ENCODE data around the gene TBC1D17.

The TBC1D17 gene

GRCh38 chr19:49862391-49863253, 14.9 kb upstream of the TBC1D17 start:
- no peak for DNase-seq

DNA sequence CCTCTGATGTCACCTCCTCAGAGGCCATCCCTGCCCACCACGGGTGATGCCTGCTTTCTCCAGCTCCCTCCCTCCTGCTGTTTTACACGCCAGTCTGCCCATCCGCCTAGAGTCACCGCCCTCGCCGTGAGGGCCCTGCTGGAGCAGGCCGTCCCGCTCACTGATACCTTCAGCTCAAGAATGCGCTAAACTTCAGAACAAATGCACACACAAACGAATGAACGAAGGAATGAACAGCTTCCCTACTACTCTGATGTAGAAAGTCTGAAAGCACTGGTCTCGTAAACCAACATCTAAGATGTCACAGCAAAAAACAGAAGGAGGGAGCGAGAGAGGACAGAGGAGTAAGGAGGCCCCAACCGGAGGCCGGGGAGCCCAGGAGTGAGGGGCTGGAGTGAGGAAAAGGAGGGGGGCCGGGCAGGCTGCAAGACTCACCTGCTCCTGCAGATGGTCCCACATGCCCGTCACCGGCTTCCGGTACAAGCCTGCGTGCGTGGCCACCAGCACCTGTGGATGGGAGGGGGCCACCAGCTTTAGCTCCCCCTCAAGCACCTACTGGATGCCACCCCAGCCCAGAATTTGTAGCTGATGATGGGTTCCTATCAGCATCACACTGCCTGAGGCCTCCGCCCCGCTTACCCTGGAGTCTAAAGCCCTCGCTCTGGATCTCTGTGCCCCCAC, 14.1 kb upstream of the TBC1D17 start:
- no peak for DNase-seq

DNA sequence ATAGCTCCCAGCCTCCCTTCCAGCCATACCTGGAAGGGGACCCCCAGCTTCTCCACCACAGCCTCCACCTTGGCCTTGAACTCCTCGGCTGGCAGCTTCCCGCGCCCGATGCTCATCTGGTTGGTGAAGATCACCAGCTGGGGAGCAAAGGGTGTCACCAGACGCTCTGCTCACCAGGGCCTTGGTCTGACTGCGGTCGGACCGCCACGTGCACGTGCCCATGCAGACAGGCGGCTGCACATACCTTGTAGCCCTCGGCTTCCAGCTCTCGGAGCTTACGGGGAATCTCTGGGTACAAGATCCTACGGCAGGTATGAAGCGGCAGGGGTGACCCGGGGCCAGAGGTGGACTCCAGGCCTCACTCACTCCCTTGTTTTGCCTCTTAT, 13.6 kb upstream of the TBC1D17 start:
- no peak for DNase-seq

DNA sequence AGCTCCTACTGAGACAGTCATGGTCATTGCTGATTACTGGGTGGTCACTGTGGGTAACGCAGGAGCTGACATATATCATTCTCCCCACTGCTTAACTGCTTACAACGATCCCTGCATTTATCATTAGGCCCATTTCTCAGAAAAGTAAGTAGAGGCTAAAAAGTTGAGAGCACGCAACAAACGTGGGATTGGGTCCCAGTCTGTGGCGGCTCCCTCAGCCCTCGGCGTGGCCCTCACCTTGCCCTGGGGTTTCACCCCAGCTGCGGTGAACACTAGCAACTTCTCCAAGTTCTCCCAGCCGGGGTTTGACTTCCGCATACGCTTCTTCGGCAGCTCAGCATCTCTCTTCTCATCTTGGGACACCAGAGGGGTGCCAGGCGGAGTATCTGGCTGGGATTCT, 12.6 kb upstream of the TBC1D17 start:
- no peak for DNase-seq

DNA sequence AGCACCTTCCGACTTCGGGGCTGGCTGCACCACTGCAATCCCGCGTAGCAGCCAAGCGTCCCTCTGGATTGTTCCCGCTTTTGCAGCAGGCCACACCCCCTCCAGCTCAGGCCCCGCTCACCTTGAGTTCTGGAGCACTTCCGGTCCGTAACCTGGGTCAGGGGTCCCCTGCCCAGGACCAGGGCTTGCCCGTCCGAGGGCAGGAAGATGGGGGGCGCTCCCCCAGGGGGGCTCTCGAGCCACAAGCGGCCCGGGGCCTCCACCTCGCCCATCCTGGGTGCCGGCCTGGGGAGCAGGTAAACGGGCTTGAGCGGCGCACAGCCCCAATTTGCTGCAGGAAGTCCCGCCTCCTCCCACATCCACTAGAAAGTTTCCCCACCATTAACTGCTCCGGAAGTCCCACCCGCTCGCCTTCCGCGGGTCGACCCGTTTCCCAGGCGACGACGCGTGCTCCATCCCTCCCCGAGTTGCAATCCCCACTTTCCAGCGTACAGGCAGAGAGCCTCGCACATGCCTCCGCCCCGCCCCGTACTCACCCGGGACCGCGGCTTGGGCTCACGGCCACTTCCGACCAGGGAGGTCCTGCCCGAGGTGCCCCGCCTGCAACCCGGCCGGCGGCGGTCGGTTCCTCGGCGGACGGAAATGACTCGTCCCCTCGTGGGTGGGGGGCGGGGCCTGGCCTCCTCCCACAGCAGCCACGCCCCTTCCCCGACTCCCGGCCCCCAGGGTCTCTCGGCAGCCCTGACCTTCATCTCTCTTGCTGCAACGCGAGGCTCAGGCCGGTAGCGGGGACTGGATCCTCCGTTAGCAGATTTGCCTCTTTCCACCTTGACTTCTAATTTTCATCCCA, 10.3 kb upstream of the TBC1D17 start, which contains the start of gene PNKP:
Gene PNKP (minus strand): TSS at position 644 of the 850 bp plus-strand sequence. CDS start 372 bp downstream, at position 272.
- DNase-seq = peak; percentile 84

- no peak for DNase-seq
Observed at GRCh38 chr19:49869009-49869483, 8.5 kb upstream of the TBC1D17 start.

DNA sequence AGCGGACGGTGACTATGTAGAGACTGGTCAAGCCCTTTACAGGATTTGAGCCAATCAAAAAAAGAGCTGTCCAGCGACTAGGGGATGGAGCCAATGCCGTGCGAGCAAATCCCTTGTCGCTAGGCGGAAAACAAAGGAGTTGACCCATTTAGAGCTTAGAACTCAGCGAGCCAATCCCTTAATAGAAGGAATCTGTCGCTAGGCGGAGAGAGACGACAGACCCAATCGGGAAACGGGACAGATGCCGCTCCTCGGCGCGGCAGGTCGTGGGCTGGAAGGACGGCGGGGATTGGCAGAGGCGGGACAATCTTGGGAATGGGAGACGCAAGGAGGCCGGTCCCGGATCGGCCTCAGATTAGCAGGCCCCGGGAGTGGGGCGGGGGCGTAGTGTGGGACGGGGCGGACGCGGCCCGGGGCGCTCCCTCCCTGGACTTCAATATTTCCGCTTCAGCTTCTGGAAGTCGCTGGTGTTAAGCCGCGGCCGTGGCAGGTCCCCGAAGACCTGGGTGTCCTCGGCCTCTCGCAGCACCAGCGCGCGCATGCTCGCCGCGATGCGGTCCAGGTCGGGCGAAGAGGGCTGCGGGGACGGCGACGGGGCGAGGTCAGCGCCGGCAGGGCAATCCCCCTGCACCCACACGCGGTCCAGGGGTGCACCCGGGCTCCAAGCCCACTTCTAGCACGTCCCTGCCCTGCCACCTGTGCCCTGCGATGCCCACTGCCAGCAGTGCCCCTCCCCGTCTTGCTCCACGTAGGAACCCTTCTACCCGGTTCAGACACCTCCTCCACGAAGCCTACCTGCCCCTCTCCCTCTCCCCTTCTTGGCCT, 7.8 kb upstream of the TBC1D17 start:
- DNase-seq = peak; percentile 87

- DNase-seq = no peak
Observed at GRCh38 chr19:49870309-49870901, 7.1 kb upstream of the TBC1D17 start.

DNA sequence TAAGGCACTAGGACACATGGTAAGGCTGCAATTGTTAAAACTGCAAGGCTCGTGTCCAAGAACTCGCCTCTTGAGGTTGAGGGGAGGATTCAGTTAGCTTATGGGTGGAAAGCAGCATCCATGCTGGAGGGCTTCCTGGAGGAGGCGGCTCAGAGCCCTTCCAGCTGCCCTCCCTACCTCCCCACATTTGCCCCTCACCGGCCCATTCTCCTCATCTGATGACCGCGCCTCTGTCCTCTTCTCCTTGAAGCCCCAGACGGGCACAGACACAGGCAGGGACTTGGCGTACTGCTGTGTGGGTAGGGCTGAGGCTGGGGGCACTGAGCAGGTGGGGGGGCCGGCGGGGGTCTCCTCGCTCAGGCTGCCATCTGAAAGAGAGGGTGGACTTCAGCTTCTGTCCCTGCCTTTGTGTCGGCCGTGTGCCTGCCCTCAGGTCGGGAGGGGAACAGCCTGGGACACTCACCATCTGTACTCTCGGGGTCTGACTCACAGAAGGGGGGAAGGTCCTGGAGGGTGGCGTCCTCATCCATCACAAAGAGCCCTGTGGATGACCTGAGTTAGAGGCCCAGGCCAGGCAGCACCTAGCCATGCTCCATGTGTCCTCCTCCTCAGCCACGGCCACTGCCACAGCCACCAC, 6.0 kb upstream of the TBC1D17 start:
- no peak for DNase-seq

GRCh38 chr19:49872245-49873128, 5.0 kb upstream of the TBC1D17 start:
- no peak for DNase-seq

DNA sequence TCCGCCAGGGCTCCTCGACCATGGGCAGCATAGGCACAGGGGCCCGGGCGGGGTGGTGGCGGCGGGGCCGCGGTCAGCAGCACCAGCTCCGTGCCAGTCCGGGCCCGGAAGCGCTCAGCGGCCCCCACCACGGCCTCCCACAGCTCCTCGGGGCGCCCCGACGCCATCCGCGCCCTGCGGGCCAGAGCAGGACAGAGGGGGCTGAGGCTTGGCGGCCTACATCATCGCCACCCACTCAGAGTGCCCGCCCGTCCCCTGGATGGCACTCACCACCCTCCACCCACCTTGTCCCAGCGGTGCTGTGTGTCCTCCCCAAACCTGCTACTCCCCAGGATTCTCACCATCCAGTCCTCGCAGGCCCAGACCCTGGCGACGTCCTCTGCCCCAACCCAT, 4.4 kb upstream of the TBC1D17 start:
- no peak for DNase-seq

- DNase-seq = no peak
Observed at GRCh38 chr19:49873834-49874233, 3.7 kb upstream of the TBC1D17 start.

DNA sequence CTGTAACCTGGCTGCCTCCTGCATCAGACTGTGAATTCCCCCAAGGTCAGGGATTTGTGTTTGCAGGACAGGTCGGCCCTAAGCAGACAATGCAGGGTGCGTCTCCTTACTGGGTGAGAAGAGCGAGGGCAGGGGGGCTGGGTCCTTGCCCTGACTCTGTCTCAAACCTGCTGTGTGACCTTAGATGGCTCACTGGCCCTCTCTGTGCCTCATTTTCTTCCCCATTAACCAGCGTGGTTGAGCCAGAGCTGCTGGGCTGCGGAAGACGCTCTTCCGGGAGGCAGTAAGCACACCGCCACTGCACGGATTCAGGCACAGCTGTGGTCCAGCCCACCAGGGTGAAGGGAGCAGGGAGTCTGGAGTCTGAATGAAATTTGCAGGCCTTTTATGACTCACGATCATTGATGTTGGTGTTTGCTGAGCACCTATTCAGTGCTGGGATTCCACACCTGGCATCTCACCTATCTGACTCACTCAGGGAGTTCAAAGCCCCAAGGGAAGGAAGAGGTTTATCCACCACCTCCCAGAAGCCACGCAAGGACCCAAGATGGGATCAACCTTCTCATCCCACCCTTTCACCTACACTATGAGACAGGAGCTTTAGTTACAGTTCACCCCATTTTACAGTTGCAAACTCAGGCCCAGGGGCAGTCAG, 2.9 kb upstream of the TBC1D17 start:
- DNase-seq = no peak

- no peak for DNase-seq
Observed at GRCh38 chr19:49875177-49875576, 2.3 kb upstream of the TBC1D17 start.

- peak; percentile 57 for DNase-seq
Observed at GRCh38 chr19:49875857-49876421, 1.6 kb upstream of the TBC1D17 start.

- DNase-seq = peak; percentile 97
Observed at GRCh38 chr19:49876422-49877019, 981 bp upstream of the TBC1D17 start.

DNA sequence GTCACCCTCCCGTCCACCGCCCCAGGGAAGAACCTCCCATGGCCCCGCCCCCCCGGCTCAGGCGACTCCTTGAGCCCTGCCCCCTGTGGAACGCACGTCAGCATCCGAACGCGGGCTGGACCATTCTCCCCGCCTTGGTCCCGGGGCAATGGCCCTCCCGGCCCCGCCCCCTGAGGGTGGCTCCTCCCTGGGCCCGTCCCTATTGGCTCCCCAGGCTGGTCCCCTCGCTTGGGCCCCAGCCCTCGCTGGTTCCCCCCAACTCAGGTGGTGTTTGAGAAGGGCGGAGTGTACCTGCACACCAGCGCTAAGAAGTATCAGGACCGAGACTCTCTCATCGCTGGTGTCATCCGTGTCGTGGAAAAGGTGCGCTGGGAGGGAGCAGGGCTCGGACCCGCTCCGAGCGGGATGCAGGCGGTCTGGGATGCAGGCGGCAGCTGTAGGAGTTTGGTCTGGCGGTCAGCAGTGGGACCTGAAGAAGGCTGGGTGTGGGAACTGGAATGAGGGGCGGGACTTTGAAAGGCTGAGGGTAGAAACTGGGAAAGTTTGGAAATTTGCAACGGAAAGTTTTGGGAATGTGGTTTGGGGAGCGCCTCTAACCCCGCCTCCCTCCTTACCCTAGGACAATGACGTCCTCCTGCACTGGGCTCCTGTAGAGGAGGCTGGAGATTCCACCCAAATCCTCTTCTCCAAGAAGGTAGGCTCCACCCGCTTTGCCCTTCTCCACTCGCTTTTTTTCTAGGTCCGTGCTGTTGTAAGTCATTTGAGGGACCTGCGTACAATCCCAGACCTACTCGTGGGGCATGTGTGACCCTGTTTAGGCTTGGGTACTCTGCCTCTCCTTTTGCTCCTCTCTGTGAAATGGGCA, 609 bp downstream of the TBC1D17 start:
- peak; percentile 97 for DNase-seq

DNA sequence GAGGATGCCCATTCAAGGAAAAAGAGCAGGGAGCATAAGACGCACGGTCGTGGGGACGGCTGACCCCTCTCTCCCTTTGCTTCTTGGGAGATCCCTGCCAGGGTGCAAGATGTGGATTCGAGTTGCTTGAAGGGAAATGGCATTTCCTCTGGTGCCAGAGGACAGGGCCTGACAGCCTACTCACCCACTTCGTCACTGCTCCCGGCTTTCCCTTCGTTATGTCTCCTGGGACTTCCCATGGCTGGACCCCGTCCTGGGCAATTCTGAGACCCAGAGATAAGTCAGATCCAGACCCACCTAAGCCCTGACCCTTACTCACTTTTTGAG, 1.2 kb downstream of the TBC1D17 start:
- DNase-seq = no peak
